ENCODE data around the gene SLC39A8.
"Not testable (repeated sequence)": the region's sequence is repeated elsewhere in the genome, so short reads cannot be mapped to it uniquely, and the experiment has no call there.

SLC39A8 gene

DNA sequence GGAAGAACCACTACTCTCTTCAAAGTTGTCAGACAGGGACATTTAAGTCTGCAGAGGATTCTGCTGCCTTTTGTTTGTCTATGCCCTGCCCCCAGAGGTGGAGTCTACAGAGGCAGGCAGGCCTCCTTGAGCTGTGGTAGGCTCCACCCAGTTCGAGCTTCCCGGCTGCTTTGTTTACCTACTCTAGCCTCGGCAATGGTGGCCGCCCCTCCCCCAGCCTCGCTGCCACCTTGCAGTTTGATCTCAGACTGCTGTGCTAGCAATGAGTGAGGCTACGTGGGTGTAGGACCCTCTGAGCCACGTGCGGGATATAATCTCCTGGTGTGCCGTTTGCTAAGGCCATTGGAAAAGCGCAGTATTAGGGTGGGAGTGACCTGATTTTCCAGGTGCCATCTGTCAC lies 35.0 kb upstream of the SLC39A8 start:
- H3K9me3 ChIP-seq (ENCODE audit: control extremely low read depth in 1 of 5, control insufficient read depth in 4 of 5, insufficient read depth in 2 of 5, low read depth in 1 of 5, low read length in 4 of 5); H3K27me3 ChIP-seq (replicated peaks in 2 of 5; ENCODE audit: control insufficient read depth in 4 of 5, insufficient read depth in 5 of 5, low read length in 4 of 5); H3K27ac ChIP-seq (ENCODE audit: insufficient read depth in 1 of 2, low read depth in 1 of 2, low read length in 2 of 2, poor library complexity in 1 of 2, severe bottlenecking in 2 of 2); DNase-seq; CTCF ChIA-PET; H3K4me1 ChIP-seq (ENCODE audit: control extremely low read depth in 1 of 4, control insufficient read depth in 4 of 4, insufficient read depth in 4 of 4, low read length in 3 of 4); H3K36me3 ChIP-seq (ENCODE audit: control insufficient read depth in 4 of 4, insufficient read depth in 4 of 4, low read length in 3 of 4); POLR2A ChIA-PET; H3K4me3 ChIP-seq (ENCODE audit: control insufficient read depth in 1 of 7, extremely low read depth in 1 of 7, insufficient read depth in 4 of 7, low read depth in 2 of 7, low read length in 6 of 7): not testable (repeated sequence)
- WGBS (ENCODE audit: insufficient coverage) = 97% methylated on average over 8 of the region's 10 CpGs

GRCh38 chr4:102362922-102363432 lies 17.7 kb upstream of the SLC39A8 start:
- CTCF ChIA-PET = interaction anchor here (1.2 to 1.9 kb wide), 2 partner anchors 10 to 17 kb away, joined by 3 to 4 read pairs; partner anchors contain the start of gene SLC39A8

DNA sequence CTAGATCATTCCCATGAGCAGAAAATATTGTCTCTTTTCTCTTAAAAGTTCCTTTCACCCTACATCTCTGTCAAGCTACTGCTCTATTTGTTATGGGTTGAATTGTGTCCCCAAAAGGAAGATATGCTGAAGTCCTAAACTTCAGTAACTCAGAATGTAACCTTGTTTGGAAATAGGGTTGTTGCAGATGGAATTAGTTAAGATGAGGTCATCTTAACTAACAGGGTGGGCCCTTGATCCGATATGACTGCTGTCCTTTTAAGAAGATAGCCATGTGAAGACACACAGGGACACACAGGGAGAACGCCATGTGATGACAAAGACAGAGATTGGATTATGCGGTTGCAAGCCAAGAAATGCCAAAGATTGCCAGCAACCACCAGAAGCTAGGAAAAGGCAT lies 12.8 kb upstream of the SLC39A8 start:
- CTCF ChIA-PET = no interaction called here
- WGBS (ENCODE audit: insufficient coverage) = 84% methylated on average over 3 of the region's 3 CpGs
- POLR2A ChIA-PET = no interaction called here

More at GRCh38 chr4:102362922-102363432, 17.7 kb upstream of the SLC39A8 start:
- Histone ChIP-seq H3K4me3 (ENCODE audit: control insufficient read depth in 1 of 7, extremely low read depth in 1 of 7, insufficient read depth in 4 of 7, low read depth in 2 of 7, low read length in 6 of 7) (no peak overlapping the region), H3K4me1 (ENCODE audit: control extremely low read depth in 1 of 4, control insufficient read depth in 4 of 4, insufficient read depth in 4 of 4, low read length in 3 of 4) (no peaks in the 10 kb centered on the region), H3K27me3 (replicated peaks in 2 of 5; ENCODE audit: control insufficient read depth in 4 of 5, insufficient read depth in 5 of 5, low read length in 4 of 5) (no peaks in the 10 kb centered on the region), H3K27ac (ENCODE audit: insufficient read depth in 1 of 2, low read depth in 1 of 2, low read length in 2 of 2, poor library complexity in 1 of 2, severe bottlenecking in 2 of 2) (no peak overlapping the region), H3K36me3 (ENCODE audit: control insufficient read depth in 4 of 4, insufficient read depth in 4 of 4, low read length in 3 of 4) (no peaks in the 10 kb centered on the region), H3K9me3 (ENCODE audit: control extremely low read depth in 1 of 5, control insufficient read depth in 4 of 5, insufficient read depth in 2 of 5, low read depth in 1 of 5, low read length in 4 of 5) (no peaks in the 10 kb centered on the region)
- no peak for DNase-seq
- POLR2A ChIA-PET = no interaction called here
- WGBS (ENCODE audit: insufficient coverage) = 100% methylated on average over 2 of the region's 2 CpGs

GRCh38 chr4:102357637-102358036 lies 12.4 kb upstream of the SLC39A8 start:
- H3K4me3 ChIP-seq (ENCODE audit: control insufficient read depth in 1 of 7, extremely low read depth in 1 of 7, insufficient read depth in 4 of 7, low read depth in 2 of 7, low read length in 6 of 7); H3K36me3 ChIP-seq (ENCODE audit: control insufficient read depth in 4 of 4, insufficient read depth in 4 of 4, low read length in 3 of 4); H3K27me3 ChIP-seq (replicated peaks in 2 of 5; ENCODE audit: control insufficient read depth in 4 of 5, insufficient read depth in 5 of 5, low read length in 4 of 5); CTCF ChIA-PET; H3K4me1 ChIP-seq (ENCODE audit: control extremely low read depth in 1 of 4, control insufficient read depth in 4 of 4, insufficient read depth in 4 of 4, low read length in 3 of 4); H3K27ac ChIP-seq (ENCODE audit: insufficient read depth in 1 of 2, low read depth in 1 of 2, low read length in 2 of 2, poor library complexity in 1 of 2, severe bottlenecking in 2 of 2); POLR2A ChIA-PET; H3K9me3 ChIP-seq (ENCODE audit: control extremely low read depth in 1 of 5, control insufficient read depth in 4 of 5, insufficient read depth in 2 of 5, low read depth in 1 of 5, low read length in 4 of 5); DNase-seq: not testable (repeated sequence)

More for the DNA sequence above, 12.8 kb upstream of the SLC39A8 start:
- no peak for DNase-seq
- Histone ChIP-seq H3K4me1 (ENCODE audit: control extremely low read depth in 1 of 4, control insufficient read depth in 4 of 4, insufficient read depth in 4 of 4, low read length in 3 of 4) (no peaks in the 10 kb centered on the region), H3K27ac (ENCODE audit: insufficient read depth in 1 of 2, low read depth in 1 of 2, low read length in 2 of 2, poor library complexity in 1 of 2, severe bottlenecking in 2 of 2) (no peak overlapping the region), H3K4me3 (ENCODE audit: control insufficient read depth in 1 of 7, extremely low read depth in 1 of 7, insufficient read depth in 4 of 7, low read depth in 2 of 7, low read length in 6 of 7) (no peak overlapping the region), H3K27me3 (replicated peaks in 2 of 5; ENCODE audit: control insufficient read depth in 4 of 5, insufficient read depth in 5 of 5, low read length in 4 of 5) (no peaks in the 10 kb centered on the region), H3K9me3 (ENCODE audit: control extremely low read depth in 1 of 5, control insufficient read depth in 4 of 5, insufficient read depth in 2 of 5, low read depth in 1 of 5, low read length in 4 of 5) (no peaks in the 10 kb centered on the region), H3K36me3 (ENCODE audit: control insufficient read depth in 4 of 4, insufficient read depth in 4 of 4, low read length in 3 of 4) (no peaks in the 10 kb centered on the region)

DNA sequence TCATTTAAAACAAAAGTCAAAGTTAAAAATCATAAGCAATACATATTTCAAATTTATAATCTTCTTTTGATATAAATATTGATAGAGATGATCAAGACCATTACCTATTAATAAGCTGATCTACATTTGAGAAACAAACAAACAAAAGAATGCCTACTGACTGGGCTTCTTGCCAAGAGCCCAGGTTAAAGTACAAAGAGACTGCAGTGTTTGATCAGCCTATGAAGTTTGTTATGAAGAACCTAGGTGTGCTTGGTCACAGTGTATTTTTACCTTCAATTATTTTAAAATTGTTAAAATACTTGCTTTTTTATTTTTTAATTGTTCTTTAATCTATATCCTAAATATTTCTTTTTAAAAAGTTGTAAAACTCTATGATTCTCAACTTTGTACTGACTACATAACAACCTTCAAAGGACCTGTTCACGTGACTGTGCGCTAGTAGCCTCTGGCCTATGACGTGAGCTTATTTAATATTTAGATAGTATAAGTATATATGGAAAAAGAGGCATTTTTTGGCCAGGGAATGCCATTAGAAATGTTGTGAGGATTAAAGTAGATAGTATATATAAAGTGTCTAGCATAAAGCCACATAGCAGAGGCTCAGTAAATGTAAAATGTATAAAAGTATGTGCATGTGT lies 11.4 kb upstream of the SLC39A8 start:
- WGBS (ENCODE audit: insufficient coverage) = no CpG with 5 or more reads among the region's 3 CpGs
- no peak overlapping the region for H3K27ac ChIP-seq (ENCODE audit: insufficient read depth in 1 of 2, low read depth in 1 of 2, low read length in 2 of 2, poor library complexity in 1 of 2, severe bottlenecking in 2 of 2)
- POLR2A ChIA-PET = no interaction called here
- DNase-seq = no peak
- H3K4me3 ChIP-seq (ENCODE audit: control insufficient read depth in 1 of 7, extremely low read depth in 1 of 7, insufficient read depth in 4 of 7, low read depth in 2 of 7, low read length in 6 of 7) = no peak overlapping the region
- no peaks in the 10 kb centered on the region for H3K4me1 ChIP-seq (ENCODE audit: control extremely low read depth in 1 of 4, control insufficient read depth in 4 of 4, insufficient read depth in 4 of 4, low read length in 3 of 4)
- H3K27me3 ChIP-seq (replicated peaks in 2 of 5; ENCODE audit: control insufficient read depth in 4 of 5, insufficient read depth in 5 of 5, low read length in 4 of 5) = no peaks in the 10 kb centered on the region
- CTCF ChIA-PET = no interaction called here
- H3K36me3 ChIP-seq (ENCODE audit: control insufficient read depth in 4 of 4, insufficient read depth in 4 of 4, low read length in 3 of 4) = no peaks in the 10 kb centered on the region
- no peaks in the 10 kb centered on the region for H3K9me3 ChIP-seq (ENCODE audit: control extremely low read depth in 1 of 5, control insufficient read depth in 4 of 5, insufficient read depth in 2 of 5, low read depth in 1 of 5, low read length in 4 of 5)

DNA sequence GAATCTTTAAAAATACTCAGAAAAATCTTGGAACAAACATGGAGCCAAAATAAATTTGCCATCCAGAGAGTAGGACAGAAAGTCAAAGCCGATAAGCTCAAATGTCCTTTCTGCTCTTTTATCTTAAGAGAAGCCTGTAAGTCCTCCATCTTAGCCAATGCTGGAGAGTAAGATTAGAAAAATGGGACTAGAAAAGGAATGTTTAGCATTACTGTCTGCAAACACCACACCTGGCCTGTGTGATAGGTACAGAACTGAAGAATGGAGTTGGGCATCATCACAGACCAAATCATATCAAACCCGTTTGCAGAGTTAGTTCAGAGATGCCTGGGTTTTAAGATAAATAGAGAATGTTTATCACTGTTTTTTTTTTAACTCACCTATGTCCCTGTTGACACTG lies 10.5 kb upstream of the SLC39A8 start:
- no peaks in the 10 kb centered on the region for H3K4me1 ChIP-seq (ENCODE audit: control extremely low read depth in 1 of 4, control insufficient read depth in 4 of 4, insufficient read depth in 4 of 4, low read length in 3 of 4)
- no peak overlapping the region for H3K4me3 ChIP-seq (ENCODE audit: control insufficient read depth in 1 of 7, extremely low read depth in 1 of 7, insufficient read depth in 4 of 7, low read depth in 2 of 7, low read length in 6 of 7)
- no peak overlapping the region for H3K27ac ChIP-seq (ENCODE audit: insufficient read depth in 1 of 2, low read depth in 1 of 2, low read length in 2 of 2, poor library complexity in 1 of 2, severe bottlenecking in 2 of 2)
- no peaks in the 10 kb centered on the region for H3K9me3 ChIP-seq (ENCODE audit: control extremely low read depth in 1 of 5, control insufficient read depth in 4 of 5, insufficient read depth in 2 of 5, low read depth in 1 of 5, low read length in 4 of 5)
- H3K27me3 ChIP-seq (replicated peaks in 2 of 5; ENCODE audit: control insufficient read depth in 4 of 5, insufficient read depth in 5 of 5, low read length in 4 of 5) = no peaks in the 10 kb centered on the region
- no peak for DNase-seq
- CTCF ChIA-PET = no interaction called here
- POLR2A ChIA-PET = no interaction called here
- no peaks in the 10 kb centered on the region for H3K36me3 ChIP-seq (ENCODE audit: control insufficient read depth in 4 of 4, insufficient read depth in 4 of 4, low read length in 3 of 4)
- 100% methylated on average over 1 of the region's 2 CpGs for WGBS (ENCODE audit: insufficient coverage)

- no peak for DNase-seq
- Histone ChIP-seq H3K27me3 (replicated peaks in 2 of 5; ENCODE audit: control insufficient read depth in 4 of 5, insufficient read depth in 5 of 5, low read length in 4 of 5) (no peaks in the 10 kb centered on the region), H3K27ac (ENCODE audit: insufficient read depth in 1 of 2, low read depth in 1 of 2, low read length in 2 of 2, poor library complexity in 1 of 2, severe bottlenecking in 2 of 2) (no peak overlapping the region), H3K4me3 (ENCODE audit: control insufficient read depth in 1 of 7, extremely low read depth in 1 of 7, insufficient read depth in 4 of 7, low read depth in 2 of 7, low read length in 6 of 7) (no peak overlapping the region), H3K9me3 (ENCODE audit: control extremely low read depth in 1 of 5, control insufficient read depth in 4 of 5, insufficient read depth in 2 of 5, low read depth in 1 of 5, low read length in 4 of 5) (no peaks in the 10 kb centered on the region), H3K36me3 (ENCODE audit: control insufficient read depth in 4 of 4, insufficient read depth in 4 of 4, low read length in 3 of 4) (no peaks in the 10 kb centered on the region), H3K4me1 (ENCODE audit: control extremely low read depth in 1 of 4, control insufficient read depth in 4 of 4, insufficient read depth in 4 of 4, low read length in 3 of 4) (no peaks in the 10 kb centered on the region)
- no CpG with 5 or more reads among the region's 2 CpGs for whole genome bisulfite sequencing (ENCODE audit: insufficient coverage)
- ChIA-PET CTCF (no interaction called here), POLR2A (no interaction called here)
These were observed 9.6 kb upstream of the SLC39A8 start for GRCh38 chr4:102354671-102355454.
